Sigmoid colon (tissue), 7 donors: ENCODE results near the gene FHAD1. TPM values are rescaled to one million over a fixed set of nuclear protein-coding genes. Genes with fewer than 3 reads are reported as not detected.

ENCODE experiments used
- DNase-seq: peaks from one replicate; pipeline ENCODE4 v3.0.0-alpha.2; 2019
- H3K27ac ChIP-seq, 4 donors: fragments of 200-600 bp; sonication (generic); one replicate each; pipeline ENCODE4 v1.5.1; 2016 to 2019; ENCODE audit warnings: mild to moderate bottlenecking in 1 of 4
- H3K27me3 ChIP-seq, 3 donors: fragments of 200-600 bp; sonication (generic); one replicate each; pipeline ENCODE4 v1.5.1; 2019; ENCODE audit warnings: mild to moderate bottlenecking in 1 of 3
- H3K36me3 ChIP-seq, 4 donors: fragments of 200-600 bp; sonication (generic); one replicate each; pipeline ENCODE4 v1.5.1; 2016 to 2019
- H3K4me1 ChIP-seq, 4 donors: fragments of 200-600 bp; sonication (generic); one replicate each; pipeline ENCODE4 v1.5.1; 2017 to 2019
- H3K4me3 ChIP-seq, 4 donors: fragments of 200-600 bp; sonication (generic); one replicate each; pipeline ENCODE4 v1.5.1; 2017 to 2019; ENCODE audit warnings: mild to moderate bottlenecking in 2 of 4, moderate library complexity in 1 of 4
- H3K9me3 ChIP-seq, 4 donors: fragments of 200-600 bp in 3 of 4; sonication (generic) in 3 of 4; one replicate each; pipeline versions ENCODE4 v1.5.1 to v1.6.1; 2013 to 2019
- EP300 ChIP-seq, 4 donors: sonication (generic); formaldehyde crosslinking; IDR thresholded peaks; one replicate each; pipeline ENCODE4 v1.6.1; 2017; ENCODE audit warnings: antibody characterized with exemption in 4 of 4
- POLR2A ChIP-seq, 2 donors: fragments of 450-650 bp; IDR thresholded peaks; one replicate each; pipeline ENCODE4 v1.6.1; 2016; ENCODE audit warnings: antibody characterized with exemption in 2 of 2, mild to moderate bottlenecking in 2 of 2, moderate library complexity in 2 of 2
- POLR2AphosphoS5 ChIP-seq, 4 donors: sonication (generic); formaldehyde crosslinking; IDR thresholded peaks; one replicate each; pipeline ENCODE4 v1.6.1; 2017; ENCODE audit warnings: antibody characterized with exemption in 4 of 4
- WGBS, 2 donors: extraction: QIAGEN DNeasy Blood & Tissue Kit; methylation state at CpG; one replicate each; pipeline ENCODE4 v1.1.7; 2013; 5-methylcytosine and 5-hydroxymethylcytosine counted together
- intact Hi-C: fragments of 100-400 bp; cut with DNase I; formaldehyde crosslinking; loops from one replicate; pipeline ENCODE4 v1.15.1; 2023
- polyA plus RNA-seq, 3 donors: library from polyadenylated mRNA; stranded (reverse); fragments of 200-250 nt; gene quantifications; one replicate each; pipeline ENCODE4 v1.2.3, GENCODE V29; 2013
- total RNA-seq, 4 donors: library from RNA; depleted of rRNA; stranded (reverse); fragments of >200 nt; gene quantifications; one replicate each; pipeline ENCODE4 v1.1.0, GENCODE V29; 2016
- TF ChIP-seq, protein P1 (sequence below), 4 experiments: fragments of 450-650 bp in 3 of 4; fragments of 200-600 bp in 1 of 4; IDR thresholded peaks; one replicate each; pipeline ENCODE4 v1.5.1; 2016 to 2019; ENCODE audit warnings: antibody characterized with exemption in 4 of 4, mild to moderate bottlenecking in 3 of 4, moderate library complexity in 2 of 4
- donor health status: healthy with polysubstance abuse.
- donor health status: Bipolar disorder and iron deficiency.
- donor health status: healthy.

The FHAD1 gene
- total RNA-seq (1 to 10 TPM in 1 of 4 donors, under 1 TPM in 1, not detected in 2; 0.27 to 1.1 TPM), polyA plus RNA-seq (1 to 10 TPM in 1 of 3 donors, under 1 TPM in 2; 0.70 to 1.8 (median 0.92) TPM)

DNA sequence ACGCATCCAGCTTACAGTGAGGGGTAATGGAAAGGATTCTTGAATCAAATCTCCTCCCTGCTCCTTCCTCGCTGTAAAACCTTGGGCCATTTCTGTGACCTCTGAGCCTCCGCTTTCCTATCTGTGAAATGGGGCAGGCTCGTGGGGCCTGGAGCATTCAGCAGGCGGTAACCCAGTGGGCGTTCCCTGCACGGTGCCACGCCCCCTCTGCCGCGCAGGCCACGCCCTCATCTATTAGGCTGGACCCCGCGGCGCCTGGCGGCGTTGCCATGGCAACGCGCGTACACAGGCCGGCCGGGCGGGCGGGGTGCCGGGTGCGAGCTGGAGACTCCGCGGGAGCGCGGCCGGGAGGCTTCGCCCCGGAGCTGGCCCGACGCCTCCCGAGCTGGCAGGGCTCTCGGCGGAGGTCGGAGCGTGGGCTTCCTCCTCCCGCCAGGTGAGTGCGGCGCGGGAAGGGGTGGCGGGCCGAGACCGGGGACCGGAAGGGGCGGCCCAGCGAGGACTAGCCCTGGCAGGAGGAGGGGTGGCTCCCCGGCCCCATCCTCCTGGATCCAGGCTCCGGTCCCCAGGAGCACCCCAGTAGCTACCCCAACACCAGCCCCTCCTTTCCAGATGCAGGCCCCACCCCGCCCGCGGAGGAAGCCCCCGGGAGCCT, at the start of gene FHAD1:
FHAD1 (plus strand) TSS at position 264 of the 655 bp plus-strand sequence. CDS start 4,562 bp downstream, outside the sequence.
- peak; percentile 74 for DNase-seq
- no peaks in the 10 kb centered on the region for H3K9me3 ChIP-seq
- intact Hi-C loops, result loop anchor here (1.0 kb wide), 1 partner anchor 95 kb away; no protein-coding TSS in a partner anchor
- 5% methylated on average over 55 of the region's 55 CpGs for WGBS, 2 donors
- no peaks in the 10 kb centered on the region for H3K36me3 ChIP-seq
- H3K4me3 ChIP-seq, result peak within 1 kb of the TSS; percentile 23 to 57 (median 49)
- TF ChIP-seq POLR2AphosphoS5 (IDR thresholded peaks at IDR 0.05) (no peak), POLR2A (IDR thresholded peaks at IDR 0.05) (no peak), EP300 (IDR thresholded peaks at IDR 0.05) (no peak)
- TF ChIP-seq, protein P1, sequence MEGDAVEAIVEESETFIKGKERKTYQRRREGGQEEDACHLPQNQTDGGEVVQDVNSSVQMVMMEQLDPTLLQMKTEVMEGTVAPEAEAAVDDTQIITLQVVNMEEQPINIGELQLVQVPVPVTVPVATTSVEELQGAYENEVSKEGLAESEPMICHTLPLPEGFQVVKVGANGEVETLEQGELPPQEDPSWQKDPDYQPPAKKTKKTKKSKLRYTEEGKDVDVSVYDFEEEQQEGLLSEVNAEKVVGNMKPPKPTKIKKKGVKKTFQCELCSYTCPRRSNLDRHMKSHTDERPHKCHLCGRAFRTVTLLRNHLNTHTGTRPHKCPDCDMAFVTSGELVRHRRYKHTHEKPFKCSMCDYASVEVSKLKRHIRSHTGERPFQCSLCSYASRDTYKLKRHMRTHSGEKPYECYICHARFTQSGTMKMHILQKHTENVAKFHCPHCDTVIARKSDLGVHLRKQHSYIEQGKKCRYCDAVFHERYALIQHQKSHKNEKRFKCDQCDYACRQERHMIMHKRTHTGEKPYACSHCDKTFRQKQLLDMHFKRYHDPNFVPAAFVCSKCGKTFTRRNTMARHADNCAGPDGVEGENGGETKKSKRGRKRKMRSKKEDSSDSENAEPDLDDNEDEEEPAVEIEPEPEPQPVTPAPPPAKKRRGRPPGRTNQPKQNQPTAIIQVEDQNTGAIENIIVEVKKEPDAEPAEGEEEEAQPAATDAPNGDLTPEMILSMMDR (IDR thresholded peaks at IDR 0.05), result no peak
- peak within 1 kb of the TSS in 3 of 4 donors; percentile 80 to 92 (median 83) for H3K27ac ChIP-seq
- H3K4me1 ChIP-seq, result peaks cover 0 to 56% (median 54%) of the 10 kb centered on the region in 4 donors
- no peaks in the 10 kb centered on the region for H3K27me3 ChIP-seq

DNA sequence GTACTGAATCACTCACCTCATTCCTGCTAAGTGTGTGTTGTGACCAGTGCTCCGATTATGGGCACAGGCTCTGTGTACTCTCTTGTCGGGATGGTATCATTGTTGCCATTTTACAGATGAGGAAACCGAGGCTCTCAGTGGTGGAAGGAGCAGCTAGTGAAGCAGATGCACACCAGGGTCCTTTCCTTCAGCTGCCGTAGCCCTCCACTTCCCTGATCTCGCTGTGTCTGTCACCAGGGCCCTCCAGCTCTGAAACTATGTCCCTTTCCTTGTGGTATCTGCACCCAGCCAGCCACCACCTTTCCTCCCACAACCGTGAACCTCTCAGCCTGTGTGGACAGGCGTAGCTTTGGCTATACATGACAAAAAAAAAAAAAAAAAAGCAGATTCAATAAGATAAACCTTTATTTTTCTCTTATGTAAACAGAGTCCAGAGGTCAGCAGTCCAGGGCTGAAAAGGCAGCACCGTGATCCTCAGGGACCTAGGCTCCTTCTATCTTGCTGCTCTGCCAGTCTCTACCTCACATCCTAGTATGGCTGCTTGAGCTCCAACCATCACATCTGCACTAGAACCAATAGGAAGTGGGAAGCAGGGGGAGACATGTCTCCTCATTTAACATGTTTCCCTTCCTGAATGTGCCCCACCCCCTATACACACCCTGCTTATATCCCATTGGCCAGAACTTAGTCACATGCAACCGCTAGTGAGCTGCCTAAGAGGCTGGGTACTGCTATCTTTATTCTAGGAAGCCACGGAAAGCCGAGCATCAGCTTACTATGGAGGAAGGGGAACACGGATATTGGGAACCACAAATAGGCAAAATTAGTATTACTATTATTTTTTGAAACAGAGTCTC, 49.2 kb upstream of the FHAD1 start:
- H3K9me3 ChIP-seq, result no peaks in the 10 kb centered on the region
- H3K36me3 ChIP-seq, result no peaks in the 10 kb centered on the region
- DNase-seq, result no peak
- peaks cover 0 to 50% (median 33%) of the 10 kb centered on the region in 4 donors for H3K4me1 ChIP-seq
- H3K27ac ChIP-seq, result no peak overlapping the region
- no peaks in the 10 kb centered on the region for H3K27me3 ChIP-seq
- no peak overlapping the region for H3K4me3 ChIP-seq
- intact Hi-C loops, result no loop called here
- TF ChIP-seq POLR2A (IDR thresholded peaks at IDR 0.05) (no peak), POLR2AphosphoS5 (IDR thresholded peaks at IDR 0.05) (no peak), EP300 (IDR thresholded peaks at IDR 0.05) (no peak)
- TF ChIP-seq, protein P1 (IDR thresholded peaks at IDR 0.05), result no peak
- WGBS, 2 donors, result 50 to 77% methylated on average over 12 of the region's 12 CpGs

DNA sequence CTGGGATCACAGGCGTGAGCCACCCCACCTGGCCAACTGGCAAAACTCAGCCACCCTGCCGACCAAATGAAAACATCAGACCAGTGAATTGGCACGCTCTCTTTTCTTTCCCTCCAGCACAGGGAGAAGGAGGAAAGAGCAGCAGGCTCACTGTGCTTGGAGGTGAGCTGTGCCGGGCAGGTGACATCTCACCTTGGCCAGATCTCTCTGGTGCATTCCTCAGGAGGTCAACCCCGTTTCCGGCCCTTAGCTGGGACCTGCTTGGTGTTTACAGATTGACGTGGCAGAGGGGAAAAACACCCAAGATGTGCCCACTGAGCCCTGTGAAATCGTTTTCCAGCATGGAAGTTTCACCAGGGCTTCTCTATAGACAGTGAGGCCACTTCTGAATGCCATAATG, 48.3 kb upstream of the FHAD1 start:
- Histone ChIP-seq H3K4me3 (no peak overlapping the region), H3K36me3 (no peaks in the 10 kb centered on the region), H3K27me3 (no peaks in the 10 kb centered on the region), H3K27ac (no peak overlapping the region), H3K4me1 (peaks cover 0 to 44% (median 34%) of the 10 kb centered on the region in 4 donors), H3K9me3 (no peaks in the 10 kb centered on the region)
- no peak for TF ChIP-seq POLR2AphosphoS5 (IDR thresholded peaks at IDR 0.05)
- TF ChIP-seq, protein P1 (IDR thresholded peaks at IDR 0.05), result no peak
- TF ChIP-seq POLR2A (IDR thresholded peaks at IDR 0.05), result no peak
- TF ChIP-seq EP300 (IDR thresholded peaks at IDR 0.05), result no peak
- intact Hi-C loops, result no loop called here
- 79 to 86% methylated on average over 8 of the region's 8 CpGs for WGBS, 2 donors
- DNase-seq, result no peak

DNA sequence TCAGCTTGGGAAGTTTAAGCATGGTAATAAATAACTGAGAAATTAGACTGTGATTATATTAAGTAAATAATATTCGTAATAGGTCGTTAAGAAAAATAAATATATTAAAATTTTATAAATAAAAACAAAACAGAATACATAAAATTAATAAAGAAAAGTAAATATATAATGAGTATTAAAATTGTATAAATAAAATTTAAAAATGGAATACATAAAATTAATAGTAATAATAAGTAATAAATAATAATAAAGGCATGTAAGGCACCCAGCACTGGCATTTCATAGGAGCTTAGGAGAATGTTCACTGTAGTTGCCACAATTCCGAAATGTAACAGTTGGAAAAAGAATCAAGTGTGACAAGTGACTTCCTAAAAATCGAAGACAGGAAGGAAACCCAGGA, 45.8 kb upstream of the FHAD1 start:
- Histone ChIP-seq H3K4me3 (no peak overlapping the region), H3K27ac (peak overlapping the region in 3 of 4 donors; percentile 74 to 80 (median 78)), H3K4me1 (peaks cover 0 to 50% (median 44%) of the 10 kb centered on the region in 4 donors), H3K36me3 (no peaks in the 10 kb centered on the region), H3K27me3 (no peaks in the 10 kb centered on the region), H3K9me3 (no peaks in the 10 kb centered on the region)
- TF ChIP-seq POLR2A (IDR thresholded peaks at IDR 0.05), result no peak
- TF ChIP-seq, protein P1 (IDR thresholded peaks at IDR 0.05), result no peak
- no peak for TF ChIP-seq EP300 (IDR thresholded peaks at IDR 0.05)
- TF ChIP-seq POLR2AphosphoS5 (IDR thresholded peaks at IDR 0.05), result no peak
- no peak for DNase-seq
- 20 to 60% methylated on average over 4 of the region's 4 CpGs for WGBS, 2 donors
- intact Hi-C loops, result loop anchor here (5.0 kb wide), 1 partner anchor 41 kb away; no protein-coding TSS in a partner anchor
